ENCODE measurements around the gene METTL5.
"Not testable (repeated sequence)": the region's sequence is repeated elsewhere in the genome, so short reads cannot be mapped to it uniquely, and the experiment has no call there.

- TF ChIP-seq POLR2AphosphoS5, CTCF, POLR2A, EP300 (IDR thresholded peaks at IDR 0.05): not testable (repeated sequence)
Measured at GRCh38 chr2:169855281-169856258, 30.9 kb upstream of the METTL5 start.
